Type B pancreatic cell (in vitro differentiated cells): ENCODE results near the gene TBC1D16. TPM values are rescaled to one million over a fixed set of nuclear protein-coding genes. Genes with fewer than 3 reads are reported as not detected.
A peak's percentile ranks its signal among the peaks of the same experiment; 100 is the strongest.

Experiments used
- DNase-seq: peaks from one replicate; pipeline ENCODE4 v3.0.0; 2021; ENCODE audit warnings: mixed read lengths; ENCODE audit not compliant: unreplicated experiment; ENCODE audit errors: extremely low spot score
- H3K27ac Mint-ChIP-seq: 2 replicates; pipeline ENCODE4 v1.8.0; 2021; ENCODE audit warnings: mild to moderate bottlenecking, mixed read lengths
- H3K27me3 Mint-ChIP-seq: 2 replicates; pipeline ENCODE4 v1.8.0; 2021; ENCODE audit warnings: mixed read lengths
- H3K36me3 Mint-ChIP-seq: 2 replicates; pipeline ENCODE4 v1.8.0; 2021; ENCODE audit warnings: mixed read lengths
- H3K4me1 Mint-ChIP-seq: one replicate; pipeline ENCODE4 v1.8.0; 2021; ENCODE audit warnings: mixed read lengths; ENCODE audit not compliant: unreplicated experiment
- H3K4me3 Mint-ChIP-seq: 2 replicates; pipeline ENCODE4 v1.8.0; 2021; ENCODE audit warnings: mild to moderate bottlenecking, mixed read lengths
- H3K9me3 Mint-ChIP-seq: 2 replicates; pipeline ENCODE4 v1.8.0; 2021; ENCODE audit warnings: mixed read lengths
- total RNA-seq: library from RNA; stranded (reverse); gene quantifications from 2 replicates; pipeline ENCODE4 v1.2.1, GENCODE V29; 2021; ENCODE audit warnings: low replicate concordance
- TF ChIP-seq, protein P1 (sequence below): fragments of 200-600 bp; sonication (generic); conservative IDR thresholded peaks from 2 replicates; pipeline ENCODE4 v1.5.0; 2021; ENCODE audit warnings: antibody characterized with exemption, mild to moderate bottlenecking

Gene TBC1D16
- total RNA-seq, 1 donor from 2014 or later: 71.9 TPM

DNA sequence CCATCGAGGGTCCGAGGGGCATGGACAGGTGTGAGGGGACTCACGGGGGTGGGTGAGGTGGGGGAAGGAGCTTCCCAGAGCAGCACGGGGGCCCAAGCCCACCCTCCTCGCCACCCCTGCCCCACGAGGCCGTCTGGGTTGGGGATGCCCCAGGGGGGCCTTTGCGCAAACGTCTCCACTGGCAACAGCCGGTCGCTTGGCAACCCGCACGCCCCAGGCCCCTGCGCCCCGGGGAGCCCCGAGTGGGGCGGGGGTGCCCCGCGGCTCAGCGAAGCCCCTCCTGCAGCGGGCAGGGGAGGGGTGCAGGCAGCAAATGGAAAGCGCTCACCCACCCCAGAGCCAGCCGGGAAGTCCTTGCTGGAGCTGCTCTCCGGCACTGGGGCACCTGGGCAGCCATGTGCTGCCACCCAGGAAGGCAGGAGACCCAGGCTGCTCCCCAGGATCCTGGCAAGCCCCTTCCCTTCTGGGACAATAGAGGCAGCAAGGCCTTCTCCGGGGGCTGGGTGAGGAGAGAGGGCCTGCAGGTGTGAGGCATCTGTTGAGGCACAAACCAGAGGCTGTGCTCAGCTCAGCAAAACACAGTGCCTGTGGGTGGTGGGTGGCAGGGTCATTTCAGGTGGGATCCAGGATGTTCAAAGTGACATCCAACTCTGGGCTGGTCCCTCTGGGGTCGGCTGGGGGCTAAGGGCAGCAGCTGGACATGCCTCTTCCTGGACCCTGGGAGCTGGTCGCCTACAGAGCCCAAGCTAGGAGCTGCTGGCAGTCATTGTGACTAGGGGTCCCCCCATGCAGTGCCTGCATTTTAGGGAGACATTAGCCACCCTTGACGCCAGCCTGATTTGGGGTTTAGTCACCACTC lies 115.6 kb downstream of the TBC1D16 start:
- Mint-ChIP-seq H3K4me3 (no peak overlapping the region), H3K27me3 (peaks cover 2% of the 10 kb centered on the region), H3K9me3 (no peaks in the 10 kb centered on the region), H3K27ac (no peak overlapping the region), H3K36me3 (no peaks in the 10 kb centered on the region), H3K4me1 (peaks cover 26% of the 10 kb centered on the region)
- TF ChIP-seq, protein P1, sequence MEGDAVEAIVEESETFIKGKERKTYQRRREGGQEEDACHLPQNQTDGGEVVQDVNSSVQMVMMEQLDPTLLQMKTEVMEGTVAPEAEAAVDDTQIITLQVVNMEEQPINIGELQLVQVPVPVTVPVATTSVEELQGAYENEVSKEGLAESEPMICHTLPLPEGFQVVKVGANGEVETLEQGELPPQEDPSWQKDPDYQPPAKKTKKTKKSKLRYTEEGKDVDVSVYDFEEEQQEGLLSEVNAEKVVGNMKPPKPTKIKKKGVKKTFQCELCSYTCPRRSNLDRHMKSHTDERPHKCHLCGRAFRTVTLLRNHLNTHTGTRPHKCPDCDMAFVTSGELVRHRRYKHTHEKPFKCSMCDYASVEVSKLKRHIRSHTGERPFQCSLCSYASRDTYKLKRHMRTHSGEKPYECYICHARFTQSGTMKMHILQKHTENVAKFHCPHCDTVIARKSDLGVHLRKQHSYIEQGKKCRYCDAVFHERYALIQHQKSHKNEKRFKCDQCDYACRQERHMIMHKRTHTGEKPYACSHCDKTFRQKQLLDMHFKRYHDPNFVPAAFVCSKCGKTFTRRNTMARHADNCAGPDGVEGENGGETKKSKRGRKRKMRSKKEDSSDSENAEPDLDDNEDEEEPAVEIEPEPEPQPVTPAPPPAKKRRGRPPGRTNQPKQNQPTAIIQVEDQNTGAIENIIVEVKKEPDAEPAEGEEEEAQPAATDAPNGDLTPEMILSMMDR: no peak
- DNase-seq: no peak

DNA sequence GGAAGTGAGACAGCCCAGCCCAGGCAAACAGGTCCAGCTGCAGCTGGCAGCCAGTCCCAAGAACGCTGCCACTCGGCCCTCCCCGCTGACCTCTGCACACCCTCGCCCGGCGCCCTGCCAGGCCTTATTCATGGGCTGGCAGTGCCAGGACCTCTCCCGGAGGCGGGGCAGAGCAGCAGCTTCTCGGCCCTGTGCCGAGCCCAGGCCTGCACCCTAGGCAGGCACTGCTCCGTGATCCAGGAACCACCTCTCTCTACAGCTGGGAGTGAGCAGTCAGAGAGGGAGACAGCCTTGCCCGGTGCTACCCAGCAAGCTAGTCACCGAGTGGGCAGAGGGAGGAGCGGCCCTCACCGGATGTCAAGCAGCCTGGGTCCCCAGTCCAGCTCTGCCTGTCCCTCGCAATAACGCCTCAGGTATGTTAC lies 116.5 kb downstream of the TBC1D16 start:
- TF ChIP-seq, protein P1: no peak
- no peak for DNase-seq
- H3K4me1 Mint-ChIP-seq: peaks cover 22% of the 10 kb centered on the region

DNA sequence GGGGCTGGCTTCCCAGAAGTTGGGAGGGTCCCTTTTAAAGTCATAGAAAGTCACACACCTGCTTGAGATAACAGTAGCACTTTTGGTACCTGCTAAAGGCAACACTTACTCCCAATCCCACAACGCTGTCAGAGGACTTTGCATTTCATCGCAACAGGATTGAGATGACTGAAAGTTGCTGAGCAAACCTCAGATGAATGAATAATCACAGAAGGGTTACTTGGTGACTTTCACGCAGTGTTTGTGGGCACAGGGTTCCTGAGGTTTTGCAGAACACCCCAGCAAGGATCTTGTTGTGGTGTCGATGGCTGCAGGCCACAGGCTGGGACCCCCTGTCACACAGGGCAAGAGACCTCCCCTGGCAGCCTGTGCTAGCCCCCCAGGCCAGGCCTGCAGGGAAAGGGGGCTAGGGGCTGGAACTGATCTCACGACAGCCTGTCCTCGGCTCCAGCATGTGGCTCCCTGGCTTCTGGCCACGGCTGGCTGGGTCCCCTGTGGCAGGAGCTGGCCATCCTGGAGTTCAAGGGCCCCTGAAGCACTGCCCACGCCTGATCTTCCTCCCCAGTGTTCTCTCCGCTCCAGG lies 117.0 kb downstream of the TBC1D16 start:
- H3K27me3 Mint-ChIP-seq: peaks cover 3% of the 10 kb centered on the region
- no peaks in the 10 kb centered on the region for H3K9me3 Mint-ChIP-seq
- H3K27ac Mint-ChIP-seq: no peak overlapping the region
- H3K4me3 Mint-ChIP-seq: no peak overlapping the region
- TF ChIP-seq, protein P1: no peak
- H3K36me3 Mint-ChIP-seq: no peaks in the 10 kb centered on the region
- DNase-seq: no peak
- peaks cover 21% of the 10 kb centered on the region for H3K4me1 Mint-ChIP-seq

More for the DNA sequence above, 116.5 kb downstream of the TBC1D16 start:
- Mint-ChIP-seq H3K27ac (peak overlapping the region; percentile 23), H3K9me3 (no peaks in the 10 kb centered on the region), H3K27me3 (peaks cover 3% of the 10 kb centered on the region), H3K4me3 (no peak overlapping the region), H3K36me3 (no peaks in the 10 kb centered on the region)

DNA sequence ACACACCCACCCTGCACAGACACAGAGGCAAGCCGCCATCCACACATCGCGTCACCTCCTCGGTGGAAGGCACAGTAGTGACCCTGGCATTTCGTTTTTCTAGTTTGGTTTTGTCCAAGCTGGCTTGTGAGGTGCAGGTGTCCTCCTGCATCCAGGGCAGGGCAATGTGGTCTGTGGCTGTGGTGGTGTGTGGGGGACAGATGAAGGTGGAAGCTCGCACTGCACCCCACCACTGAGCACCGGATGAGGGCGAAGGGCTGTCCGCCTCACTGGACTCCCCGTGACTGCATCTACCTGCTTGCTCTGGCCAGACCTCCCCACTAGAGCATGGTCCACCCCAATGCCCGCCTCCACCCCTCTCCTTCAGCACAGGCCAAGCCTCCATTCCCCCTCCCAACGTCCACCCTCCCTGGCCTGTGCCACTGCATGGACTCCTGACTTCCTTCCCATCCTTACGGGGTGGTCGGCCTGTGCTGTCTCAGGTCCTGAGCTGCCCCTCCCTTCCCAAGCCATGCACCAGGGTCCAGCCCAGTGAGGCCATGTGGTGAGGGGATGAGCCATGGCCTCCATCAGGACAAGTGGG lies 117.7 kb downstream of the TBC1D16 start:
- H3K9me3 Mint-ChIP-seq: no peaks in the 10 kb centered on the region
- H3K27ac Mint-ChIP-seq: no peak overlapping the region
- DNase-seq: no peak
- H3K27me3 Mint-ChIP-seq: peaks cover 3% of the 10 kb centered on the region
- peaks cover 21% of the 10 kb centered on the region for H3K4me1 Mint-ChIP-seq
- no peaks in the 10 kb centered on the region for H3K36me3 Mint-ChIP-seq
- no peak overlapping the region for H3K4me3 Mint-ChIP-seq
- TF ChIP-seq, protein P1: no peak

DNA sequence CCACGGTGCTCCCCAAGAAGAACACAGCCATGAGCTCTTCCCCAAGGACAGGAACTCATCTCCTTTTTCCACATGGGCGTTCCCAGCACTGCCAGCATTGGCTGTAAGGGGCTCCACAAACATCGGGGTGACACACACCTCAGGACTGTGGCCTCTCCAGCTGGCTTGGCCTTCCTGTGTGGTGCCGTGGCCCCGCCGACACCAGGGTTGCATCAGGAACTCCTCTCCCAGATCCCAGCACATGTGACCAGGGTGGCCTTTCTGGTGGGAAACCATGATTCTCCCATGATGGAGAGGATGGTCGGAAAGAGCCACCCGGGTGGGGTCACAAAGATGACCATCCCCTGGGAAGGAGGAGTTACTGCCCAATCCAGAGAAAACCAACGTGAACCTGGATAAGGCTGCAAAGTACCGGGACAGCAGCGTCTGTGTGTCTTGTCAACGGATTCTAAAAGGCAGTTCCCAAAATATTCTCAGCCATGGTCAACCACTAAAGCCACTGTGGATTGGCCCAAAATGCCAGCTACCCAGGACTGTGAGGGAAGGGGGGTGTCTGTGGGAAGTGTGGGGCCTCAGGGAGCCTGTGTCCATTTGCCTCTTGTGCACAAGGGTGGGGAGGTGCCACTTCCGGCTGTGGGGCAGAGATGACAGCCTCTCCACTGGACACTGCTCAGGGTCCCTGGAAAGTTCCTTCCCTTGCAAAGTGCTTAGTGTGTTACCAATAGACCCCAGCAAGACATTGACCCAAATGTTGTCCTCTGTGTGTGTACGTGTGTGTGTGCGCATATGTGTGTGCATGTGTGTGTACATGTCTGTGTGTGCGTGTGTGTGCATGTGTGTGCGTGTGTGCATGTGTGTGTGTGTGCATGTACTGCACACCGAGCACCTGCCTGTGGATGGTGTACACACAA lies 118.4 kb downstream of the TBC1D16 start:
- Mint-ChIP-seq H3K36me3 (no peaks in the 10 kb centered on the region), H3K9me3 (no peaks in the 10 kb centered on the region), H3K4me1 (peaks cover 21% of the 10 kb centered on the region), H3K27ac (no peak overlapping the region), H3K4me3 (no peak overlapping the region), H3K27me3 (peaks cover 3% of the 10 kb centered on the region)
- TF ChIP-seq, protein P1: no peak
- no peak for DNase-seq
